NOMO-1 treated with DMSO at 0.1 percent for 48 hours (cell line): ENCODE measurements around the gene TMEM222.

ENCODE experiments used
- DNase-seq: peaks from one replicate; lab custom pipeline; 2025; ENCODE audit not compliant: unreplicated experiment; lab: John Stamatoyannopoulos, UW

Gene TMEM222

DNA sequence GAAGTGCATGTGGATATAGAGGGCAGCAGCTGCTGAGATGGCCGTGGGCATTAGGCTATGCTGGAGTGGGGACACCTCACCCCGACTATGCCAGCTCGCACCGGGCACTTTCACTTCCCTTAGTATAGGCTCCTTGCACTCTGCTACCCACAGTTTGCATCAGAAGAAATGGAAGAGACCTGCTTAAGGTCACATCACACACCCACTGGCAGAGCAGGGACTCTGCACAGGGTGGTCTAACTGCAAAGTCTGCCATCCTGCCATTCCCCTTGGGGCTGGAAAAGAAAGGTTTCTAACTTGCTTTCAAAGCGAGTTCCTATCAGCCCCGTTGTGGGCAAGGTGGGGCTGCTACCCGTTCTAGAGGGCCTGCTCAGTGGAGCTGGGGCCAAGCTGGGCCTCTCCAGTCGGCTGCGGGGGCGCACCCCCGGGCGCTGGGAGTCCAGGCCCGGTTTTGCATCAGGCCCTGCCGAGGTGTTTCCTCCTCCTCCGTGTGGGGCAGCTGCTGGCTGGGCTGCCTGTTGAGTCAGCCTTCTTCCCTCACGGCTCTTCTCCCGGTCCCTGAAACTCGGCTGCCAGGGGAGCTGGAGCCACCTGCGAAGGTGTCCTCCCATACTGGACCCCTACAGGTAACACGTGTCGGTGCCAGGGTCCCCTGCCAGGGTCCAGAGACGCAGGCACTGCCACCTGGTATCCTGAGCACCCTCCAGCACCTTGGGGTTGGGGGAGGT lies 19.7 kb downstream of the TMEM222 start, which contains the start of gene SYTL1:
Gene SYTL1, plus strand, starts transcription at position 498 of the 728 bp plus-strand sequence. CDS start 3,313 bp downstream, outside the sequence.
- peak; percentile 84 for DNase-seq

DNA sequence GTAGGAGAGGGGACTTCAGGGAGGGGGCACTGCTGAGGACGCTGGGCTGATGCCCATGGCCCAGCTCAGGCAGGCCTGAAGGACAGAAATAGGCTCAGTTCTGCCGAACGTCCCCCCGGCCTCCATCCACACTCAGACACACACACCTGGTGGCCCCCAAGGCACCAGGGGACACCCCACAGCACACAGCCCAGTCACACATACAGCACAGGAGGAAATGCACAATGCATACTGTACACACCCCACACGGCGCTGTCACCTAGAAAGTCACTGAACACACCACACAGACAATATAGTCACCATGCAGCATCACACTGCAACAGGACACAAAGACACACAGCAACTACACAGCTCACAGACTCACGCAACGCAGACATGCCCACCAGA lies 20.4 kb downstream of the TMEM222 start:
- peak; percentile 13 for DNase-seq

DNA sequence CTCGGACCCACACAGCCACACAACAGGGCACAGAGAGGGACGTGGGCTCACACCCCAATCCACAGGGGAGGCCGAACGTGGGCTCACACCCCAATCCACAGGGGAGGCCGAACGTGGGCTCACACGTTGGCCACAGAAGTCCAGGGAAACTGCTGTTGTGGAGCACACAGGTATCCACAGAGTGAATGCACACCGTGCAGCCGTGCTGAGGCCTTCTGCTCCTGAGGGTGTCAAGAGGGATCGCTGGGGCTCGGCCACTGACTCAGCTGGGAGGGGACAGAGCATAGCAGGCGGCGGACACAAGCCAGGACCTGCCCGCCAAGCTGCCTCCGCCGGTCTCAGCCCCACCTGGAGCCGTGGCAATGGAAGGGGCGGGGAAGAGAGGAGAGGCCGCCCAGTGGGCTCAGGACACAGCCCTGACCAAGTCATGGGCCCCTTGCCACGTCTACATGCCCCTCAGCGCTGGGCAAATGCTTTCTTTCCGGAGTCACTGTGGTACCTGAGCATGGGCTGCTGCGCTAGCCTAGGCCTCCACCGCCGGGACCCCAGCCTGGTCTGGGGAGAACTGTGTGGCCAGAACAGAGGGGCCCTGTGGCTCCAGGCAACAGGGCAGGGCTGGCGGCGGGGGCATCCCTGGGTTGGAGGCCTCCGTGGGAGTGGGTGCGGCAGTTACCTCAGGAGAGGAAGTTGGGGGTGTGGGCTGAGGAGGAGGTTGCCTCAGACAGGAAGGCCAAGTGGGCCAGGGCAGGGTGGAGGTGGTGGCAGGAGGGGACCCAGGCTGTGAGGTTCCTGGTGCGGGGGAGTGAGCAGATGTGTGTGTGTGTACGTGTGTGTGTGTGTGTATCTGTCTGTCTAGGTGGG lies 21.0 kb downstream of the TMEM222 start:
- DNase-seq = peak; percentile 87

DNA sequence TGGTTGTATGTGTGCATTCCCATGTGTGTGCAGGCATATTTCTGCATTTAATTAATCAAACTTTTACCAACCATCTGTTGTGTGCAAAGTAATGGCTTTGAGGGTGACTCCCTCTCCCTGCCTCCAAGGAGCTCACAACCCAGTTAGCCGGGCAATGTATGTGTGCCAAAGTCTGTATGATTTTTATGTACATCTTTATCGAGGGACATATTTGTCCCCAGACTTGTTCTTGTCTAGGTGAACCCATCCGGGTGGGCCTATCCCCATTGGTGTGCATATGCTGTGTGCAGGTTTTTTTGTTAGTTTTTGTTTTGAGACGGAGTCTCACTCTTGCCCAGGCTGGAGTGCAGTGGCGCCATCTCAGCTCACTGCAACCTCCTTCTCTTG lies 21.7 kb downstream of the TMEM222 start:
- no peak for DNase-seq

DNA sequence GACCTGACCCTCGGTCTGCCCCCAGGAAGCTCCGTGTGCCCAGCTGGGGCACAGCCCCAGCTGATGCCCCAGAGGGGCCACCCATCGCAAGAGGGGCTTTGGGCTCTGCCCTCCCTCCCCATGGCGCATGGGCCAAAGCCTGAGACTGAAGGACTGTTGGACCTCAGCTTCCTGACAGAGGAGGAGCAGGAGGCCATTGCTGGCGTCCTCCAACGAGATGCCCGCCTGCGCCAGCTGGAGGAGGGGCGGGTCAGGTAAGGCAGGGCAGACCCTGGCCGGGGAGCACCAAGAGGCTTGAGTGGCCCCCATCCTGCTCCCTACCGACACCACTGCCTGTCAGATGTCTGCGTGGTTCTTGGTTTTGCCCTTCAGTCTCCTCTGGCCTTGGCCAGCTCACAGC lies 23.3 kb downstream of the TMEM222 start:
- DNase-seq = no peak

DNA sequence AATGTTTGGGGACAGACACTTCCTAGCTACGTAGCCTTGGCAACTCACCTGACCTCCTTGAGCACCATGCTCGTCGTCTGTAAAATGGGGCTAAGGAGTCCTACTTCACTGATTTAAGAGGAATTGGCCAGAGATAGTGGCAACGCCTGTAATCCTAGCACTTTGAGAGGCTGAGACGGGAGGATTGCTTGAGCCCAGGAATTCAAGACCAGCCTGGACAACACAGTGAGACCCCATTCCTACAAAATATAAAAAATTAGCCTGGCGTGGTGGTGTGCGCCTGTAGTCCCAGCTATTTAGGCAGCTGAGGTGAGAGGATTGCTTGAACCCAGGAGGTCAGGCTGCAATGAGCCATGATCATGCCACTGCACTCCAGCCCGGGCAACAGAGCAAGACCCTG lies 24.4 kb downstream of the TMEM222 start:
- DNase-seq = no peak

DNA sequence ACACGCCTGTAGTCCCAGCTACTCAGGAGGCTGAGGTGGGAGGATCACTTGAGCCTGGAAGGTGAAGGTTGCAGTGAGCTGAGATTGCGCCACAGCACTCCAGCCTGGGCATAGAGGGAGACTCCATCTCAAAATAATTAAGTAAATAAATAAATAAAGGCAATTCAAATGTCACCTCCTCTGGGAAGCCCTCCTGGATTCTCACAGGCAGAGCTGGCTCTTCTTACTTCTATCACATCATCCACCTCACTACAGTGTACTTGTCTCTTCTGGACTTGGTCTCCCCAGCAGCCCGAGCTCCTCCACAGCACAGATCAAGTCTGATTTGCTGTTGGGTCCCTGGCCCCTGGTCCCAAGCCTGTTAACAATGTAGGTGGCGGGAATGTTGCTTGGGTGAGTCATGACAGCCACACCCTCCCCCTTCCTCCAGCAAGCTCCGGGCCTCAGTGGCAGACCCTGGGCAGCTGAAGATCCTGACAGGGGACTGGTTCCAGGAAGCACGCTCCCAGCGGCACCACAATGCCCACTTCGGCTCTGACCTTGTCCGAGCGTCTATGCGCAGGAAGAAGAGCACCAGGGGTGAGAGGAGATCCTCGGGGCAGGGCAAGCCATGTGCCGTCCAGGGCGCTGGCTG lies 25.1 kb downstream of the TMEM222 start:
- no peak for DNase-seq

DNA sequence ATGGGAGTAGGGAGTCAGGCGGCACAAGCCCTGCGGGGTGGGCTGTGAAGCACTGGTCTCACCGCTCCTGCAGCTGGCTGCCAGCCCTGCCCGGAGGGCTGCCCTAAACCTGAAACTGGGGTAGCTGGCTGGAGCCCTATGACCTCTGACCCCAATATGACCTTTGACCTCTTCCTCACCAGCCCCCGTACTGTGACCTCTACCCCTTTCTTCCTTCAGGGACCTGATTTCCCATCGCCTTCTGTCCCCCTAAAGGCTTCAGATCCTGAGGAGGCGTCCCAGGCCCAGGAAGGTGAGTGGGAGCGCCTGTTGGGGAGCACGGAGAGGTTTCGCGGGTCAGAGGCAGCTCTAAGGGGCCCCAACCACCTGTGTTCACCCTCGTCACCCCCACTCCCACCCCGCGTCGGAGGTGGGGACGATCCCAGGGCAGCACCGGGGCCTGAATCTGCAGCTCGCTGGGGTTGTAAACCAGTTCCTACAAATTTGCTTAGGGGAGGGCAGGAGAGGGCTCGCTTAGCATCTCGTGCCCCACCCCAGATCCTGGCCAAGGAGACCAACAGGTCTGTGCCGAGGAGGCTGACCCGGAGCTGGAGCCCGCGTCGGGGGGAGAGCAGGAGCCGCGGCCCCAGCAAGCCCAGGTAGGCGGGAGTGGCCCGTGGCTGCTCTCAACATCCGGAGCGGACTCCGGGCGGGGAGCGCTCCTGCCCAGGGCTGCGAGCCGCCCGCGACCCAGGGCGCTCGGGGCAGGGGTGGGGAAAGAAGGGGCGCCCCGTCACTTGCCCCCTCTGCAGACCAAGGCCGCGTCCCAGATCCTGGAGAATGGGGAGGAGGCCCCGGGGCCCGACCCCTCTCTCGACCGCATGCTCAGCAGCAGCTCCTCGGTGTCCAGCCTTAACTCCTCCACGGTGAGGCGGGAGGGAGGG lies 27.2 kb downstream of the TMEM222 start:
- DNase-seq = no peak

DNA sequence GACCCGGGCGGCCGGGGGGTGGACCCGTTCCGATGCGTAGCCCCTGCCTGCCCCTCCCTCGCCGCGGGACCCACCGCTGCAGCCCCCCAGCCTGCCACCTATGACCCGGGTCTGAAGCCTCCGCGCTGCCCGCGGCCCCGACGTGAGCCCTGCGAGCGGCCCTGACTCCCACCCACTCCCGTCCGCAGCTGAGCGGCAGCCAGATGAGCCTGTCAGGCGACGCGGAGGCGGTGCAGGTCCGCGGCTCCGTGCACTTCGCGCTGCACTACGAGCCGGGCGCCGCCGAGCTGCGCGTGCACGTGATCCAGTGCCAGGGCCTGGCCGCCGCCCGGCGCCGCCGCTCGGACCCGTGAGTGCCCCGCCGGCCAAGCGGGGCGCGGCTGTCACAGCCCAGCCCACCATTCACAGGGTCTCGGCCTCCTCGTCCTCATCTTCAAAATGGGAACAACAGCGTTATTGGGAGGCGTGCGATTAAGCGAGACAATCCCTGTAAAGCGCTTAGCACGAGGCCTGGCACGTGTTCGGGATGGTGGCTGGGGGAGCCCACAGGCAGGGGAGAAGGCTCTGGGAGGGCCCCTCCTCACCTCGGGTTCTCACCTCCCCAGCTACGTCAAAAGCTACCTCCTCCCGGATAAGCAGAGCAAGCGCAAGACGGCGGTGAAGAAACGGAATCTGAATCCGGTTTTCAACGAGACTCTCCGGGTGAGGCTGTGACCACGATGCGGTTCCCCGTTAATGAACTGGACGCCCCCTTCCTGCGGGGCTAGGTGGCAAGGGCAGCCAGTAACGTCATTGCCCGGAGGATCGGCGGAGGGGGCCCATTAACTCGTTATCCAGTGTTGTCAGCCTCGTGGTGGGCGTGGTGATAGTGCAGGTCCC lies 28.1 kb downstream of the TMEM222 start:
- DNase-seq = no peak

DNA sequence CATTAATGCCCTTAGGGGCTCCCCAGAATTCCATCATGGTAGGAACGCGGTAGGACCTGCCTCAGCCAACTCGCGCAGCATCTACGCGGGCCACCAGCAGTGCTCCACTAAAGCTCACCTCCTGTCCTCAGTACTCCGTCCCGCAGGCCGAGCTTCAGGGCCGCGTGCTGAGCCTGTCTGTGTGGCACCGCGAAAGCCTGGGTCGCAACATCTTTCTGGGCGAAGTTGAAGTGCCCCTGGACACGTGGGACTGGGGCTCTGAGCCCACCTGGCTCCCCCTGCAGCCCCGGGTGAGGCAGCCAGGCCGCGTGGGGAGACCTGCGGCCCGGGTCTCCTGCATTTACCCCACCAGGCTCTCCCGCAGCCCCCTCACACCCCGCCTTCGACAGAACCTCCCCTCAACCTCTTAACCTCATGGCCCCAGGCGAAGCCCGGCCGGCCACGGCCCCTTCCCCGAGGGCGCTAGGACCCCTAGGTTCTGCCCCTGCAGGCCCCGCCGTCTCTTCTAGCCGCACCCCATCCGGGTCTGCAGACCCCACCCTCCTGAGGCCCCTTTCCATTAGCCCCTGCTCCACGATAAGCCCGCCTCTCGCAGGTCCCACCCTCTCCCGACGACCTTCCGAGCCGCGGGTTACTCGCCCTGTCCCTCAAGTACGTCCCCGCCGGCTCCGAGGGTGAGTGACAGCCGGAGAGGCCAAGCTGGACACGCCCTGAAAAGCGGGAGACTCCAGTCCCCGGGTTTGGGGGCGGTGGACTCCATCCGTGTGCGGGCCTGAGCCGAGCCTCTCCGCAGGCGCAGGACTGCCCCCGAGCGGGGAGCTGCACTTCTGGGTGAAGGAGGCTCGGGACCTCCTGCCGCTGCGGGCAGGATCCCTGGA lies 28.9 kb downstream of the TMEM222 start:
- DNase-seq = no peak

DNA sequence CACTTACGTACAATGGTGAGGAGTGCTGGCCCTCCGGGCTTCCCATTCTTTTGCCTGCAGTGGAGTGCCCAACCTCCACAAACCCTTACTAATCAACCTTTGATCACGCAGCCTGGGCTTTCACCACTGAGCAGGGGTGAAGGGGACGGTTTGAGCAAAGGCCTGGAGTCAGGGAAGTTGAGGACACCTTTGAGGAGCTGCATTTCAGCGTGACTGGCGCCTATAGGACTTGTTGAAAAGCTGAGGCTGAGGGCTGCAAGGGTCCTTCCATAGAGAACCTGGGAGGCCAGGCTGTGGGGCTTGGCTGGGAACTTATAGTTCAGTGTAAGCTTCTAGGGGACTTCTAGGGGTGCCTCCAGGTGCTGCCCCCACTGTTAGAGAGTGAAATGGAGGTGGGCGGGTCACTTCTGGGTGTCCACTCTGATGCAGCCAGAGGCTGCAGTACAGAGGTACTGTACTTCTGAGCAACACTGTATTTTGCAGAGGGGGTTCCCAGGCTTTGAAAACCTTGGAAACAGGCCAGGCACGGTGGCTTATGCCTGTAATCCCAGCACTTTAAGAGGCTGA lies 29.7 kb downstream of the TMEM222 start:
- no peak for DNase-seq

DNA sequence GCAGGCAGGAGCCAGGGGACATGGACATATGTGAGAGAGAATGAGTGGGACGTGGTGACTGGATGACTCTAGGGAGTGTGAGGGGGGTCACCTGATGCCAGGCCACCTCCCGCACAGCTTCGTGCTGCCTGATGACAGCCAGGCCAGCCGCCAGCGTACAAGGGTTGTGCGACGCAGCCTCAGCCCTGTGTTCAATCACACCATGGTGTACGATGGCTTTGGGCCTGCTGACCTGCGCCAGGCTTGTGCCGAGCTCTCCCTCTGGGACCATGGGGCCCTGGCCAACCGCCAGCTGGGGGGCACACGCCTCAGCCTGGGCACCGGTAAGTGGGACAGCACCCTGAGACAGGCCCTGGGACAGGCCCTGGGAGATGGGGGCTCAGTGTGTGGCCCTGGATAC lies 31.2 kb downstream of the TMEM222 start:
- no peak for DNase-seq

DNA sequence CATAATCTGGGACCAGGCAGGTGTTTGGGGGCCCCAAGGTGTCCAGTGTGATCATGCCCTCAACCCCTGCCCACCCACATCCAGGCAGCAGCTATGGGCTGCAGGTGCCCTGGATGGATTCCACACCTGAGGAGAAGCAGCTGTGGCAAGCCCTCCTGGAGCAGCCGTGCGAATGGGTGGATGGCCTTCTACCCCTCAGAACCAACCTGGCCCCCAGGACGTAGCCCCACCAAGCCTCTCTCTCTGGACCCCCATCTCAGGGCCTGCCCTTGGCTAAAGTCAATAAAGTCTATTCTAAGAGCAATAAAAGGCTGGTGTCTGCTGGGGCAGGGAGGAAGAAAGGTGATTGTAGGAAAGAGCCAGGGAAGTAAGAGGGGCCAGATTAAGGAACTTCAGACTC lies 31.7 kb downstream of the TMEM222 start:
- no peak for DNase-seq

DNA sequence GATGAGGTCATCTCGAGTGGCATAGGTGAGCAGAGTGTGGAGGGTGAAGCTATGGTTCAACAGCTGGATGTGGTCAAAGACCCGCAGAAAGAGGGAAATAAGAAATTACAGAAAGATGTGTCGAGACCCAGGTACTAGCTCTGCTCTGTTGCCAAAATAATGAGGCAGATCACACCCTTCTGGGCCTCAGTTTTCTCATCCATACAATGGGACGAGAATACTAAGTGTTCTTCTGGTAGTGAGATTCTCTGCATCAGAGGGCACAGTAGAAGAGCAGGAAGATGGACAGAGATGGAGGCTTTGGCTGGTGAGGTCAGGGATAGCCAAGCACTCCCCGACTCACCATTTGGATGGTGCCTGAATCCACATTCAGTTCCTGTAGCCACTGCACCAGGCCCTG lies 33.7 kb downstream of the TMEM222 start:
- DNase-seq = no peak

DNA sequence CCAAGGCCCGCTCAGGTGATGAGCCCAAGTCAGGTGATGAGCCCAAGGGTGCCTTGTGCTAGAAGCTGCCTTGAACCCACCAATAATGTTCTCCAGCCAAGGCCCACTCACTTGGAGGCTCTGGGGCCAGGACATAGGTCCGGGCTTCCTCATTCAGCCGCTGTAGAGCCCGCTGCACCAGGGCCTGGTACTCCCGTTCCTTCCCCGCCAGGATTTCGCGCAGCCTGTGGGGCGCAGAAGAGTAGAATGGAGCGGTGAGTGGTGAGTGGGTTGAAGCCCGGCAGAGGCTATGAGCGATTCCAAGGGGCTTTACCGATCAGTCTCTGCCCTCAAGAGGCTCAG lies 34.3 kb downstream of the TMEM222 start:
- DNase-seq = no peak

DNA sequence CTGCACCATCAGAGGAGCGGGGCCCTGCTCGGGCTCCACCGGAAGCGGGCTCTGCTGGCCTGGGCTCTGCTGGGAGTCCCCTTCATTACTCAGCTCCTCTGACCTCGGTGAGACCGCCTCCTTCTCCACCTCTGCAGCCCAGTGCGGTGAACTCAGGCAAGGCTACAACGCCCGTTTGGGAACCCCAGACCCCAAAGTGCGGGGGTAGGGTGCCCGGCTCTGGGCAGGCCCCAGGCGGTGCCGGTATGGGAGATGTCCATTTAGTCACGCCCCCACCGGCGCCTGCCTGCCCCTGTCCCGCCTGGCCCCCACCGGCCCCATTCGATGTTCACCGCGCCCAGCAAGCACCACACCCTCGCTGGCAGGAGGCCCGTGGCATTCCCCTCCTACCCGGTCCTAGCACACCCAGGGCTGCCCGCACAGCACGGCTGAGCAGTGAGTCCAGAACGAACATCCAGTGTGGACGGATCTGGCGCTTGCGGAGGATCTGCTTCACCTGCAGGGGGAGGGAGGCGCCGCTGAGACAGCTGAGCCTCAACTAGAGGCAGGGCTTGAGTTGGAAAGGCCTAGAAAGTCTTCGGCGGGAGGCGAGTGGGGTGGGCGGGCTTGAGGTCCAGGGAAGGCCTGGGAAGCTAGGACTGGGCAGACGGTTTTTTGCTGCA lies 34.8 kb downstream of the TMEM222 start:
- DNase-seq = no peak

DNA sequence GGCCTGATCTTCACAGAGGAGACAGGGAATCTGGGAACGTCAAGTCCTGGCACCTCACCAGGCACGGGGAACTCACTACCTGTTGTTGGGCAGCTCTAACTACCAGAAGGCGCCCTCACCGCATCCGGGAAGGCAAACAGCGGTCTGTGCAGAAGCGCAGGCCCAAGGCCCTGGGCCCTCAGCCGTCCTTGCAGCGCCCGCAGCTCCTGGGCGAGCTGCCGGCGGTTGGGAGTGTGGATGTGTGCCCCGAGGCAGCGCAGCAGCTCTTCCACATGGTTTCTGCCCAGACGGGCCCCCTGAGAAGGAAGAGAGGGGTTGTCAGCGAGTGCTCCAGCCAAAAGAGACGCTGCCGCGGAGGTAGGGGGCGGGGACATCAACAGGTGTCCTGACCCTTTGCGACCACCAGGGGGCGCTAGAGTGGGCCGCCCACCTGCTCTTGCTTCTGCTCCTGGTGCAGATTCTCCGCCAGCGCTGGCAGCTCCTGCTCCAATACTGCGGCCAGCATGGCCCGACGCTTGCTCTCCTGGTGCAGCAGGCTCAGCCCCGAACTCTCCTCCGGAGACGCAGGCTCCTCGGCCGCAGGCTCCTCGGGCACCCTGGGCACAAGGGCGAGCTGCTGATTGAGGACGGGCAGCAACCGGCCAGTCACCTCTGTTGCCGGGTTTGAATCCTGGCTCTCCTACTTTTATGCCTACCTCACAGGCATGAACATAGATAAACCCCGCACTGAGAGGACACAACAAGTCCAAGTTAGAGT lies 35.5 kb downstream of the TMEM222 start:
- DNase-seq = peak; percentile 37
